Motor neuron (in vitro differentiated cells): ENCODE data around the gene CREBBP. TPM values are rescaled to one million over a fixed set of nuclear protein-coding genes. Genes with fewer than 3 reads are reported as not detected.
A peak's percentile ranks its signal among the peaks of the same experiment; 100 is the strongest.

Experiments used
- ATAC-seq, 8 experiments: fragments of 200-7000 bp; cut with Tn5 transposase; replicated peaks in 6 of 8; 2 replicates each; pipeline ENCODE4 v1.8.0; 2021; ENCODE audit warnings: mild to moderate bottlenecking in 8 of 8, moderate library complexity in 8 of 8
- H3K27ac ChIP-seq, 2 donors: fragments of 250-450 bp; sonication (Bioruptor Pico); 2 replicates each; pipeline ENCODE4 v1.9.0; 2021; ENCODE audit warnings: antibody characterized with exemption in 2 of 2, mild to moderate bottlenecking in 2 of 2, moderate library complexity in 1 of 2
- H3K4me1 ChIP-seq, 2 donors: fragments of 250-450 bp; sonication (Bioruptor Pico); replicated peaks in 1 of 2; 2 replicates each; pipeline ENCODE4 v1.6.1; 2021; ENCODE audit warnings: antibody characterized with exemption in 2 of 2, mild to moderate bottlenecking in 2 of 2, moderate library complexity in 1 of 2
- H3K4me3 ChIP-seq, 5 donors: fragments of 250-450 bp; sonication (Bioruptor Pico); 2 replicates each; pipeline ENCODE4 v1.9.0; 2021; ENCODE audit warnings: antibody characterized with exemption in 5 of 5, mild to moderate bottlenecking in 5 of 5, moderate library complexity in 4 of 5
- WGBS, 10 experiments: fragments of 450-650 bp; shearing (Covaris generic); methylation state at CpG; one replicate each; pipeline ENCODE4 v1.0.0; 2022; 5-methylcytosine and 5-hydroxymethylcytosine counted together
- in situ Hi-C, 9 experiments: fragments of 400-800 bp; cut with MboI; loops; one replicate each; pipeline ENCODE4 v1.15.0; 2021; ENCODE audit warnings: low sequenced_read_pairs in 9 of 9, low pct_unique_long_range_greater_than_20kb in 2 of 9; ENCODE audit not compliant: unreplicated experiment in 9 of 9
- total RNA-seq, 8 experiments: library from RNA; unstranded; fragments of 300-600 nt; gene quantifications; 2 replicates each; pipeline versions ENCODE4 v1.2.3 to v1.2.4, GENCODE V29; 2022

The CREBBP gene
- total RNA-seq, 8 experiments from 2014 or later = 12.1 to 92.4 (median 23.7) TPM

DNA sequence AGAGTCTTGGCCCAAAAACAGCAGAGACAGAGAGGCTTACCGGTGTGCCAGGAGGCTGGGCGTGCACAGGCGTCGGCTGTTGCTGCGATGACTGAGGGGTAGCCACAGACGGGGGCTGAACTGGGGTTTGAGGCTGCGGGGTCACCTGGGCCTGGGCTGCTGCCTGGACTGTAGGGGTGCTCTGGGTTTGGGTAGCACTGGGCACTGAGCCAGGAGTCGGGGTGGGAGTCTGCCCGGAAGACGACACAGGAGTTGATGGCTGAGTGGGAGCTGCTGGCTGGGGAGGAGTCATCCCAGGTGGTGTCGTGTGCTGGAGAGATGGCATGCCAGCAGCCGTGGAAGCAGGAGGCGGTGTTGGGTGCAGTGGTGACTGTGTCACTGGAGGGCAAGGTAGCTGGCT, 110.0 kb downstream of the CREBBP start:
- 95 to 100% methylated on average over 1 to 3 of the region's 13 CpGs; no CpG with 5 or more reads in 8 of the 10 experiments for WGBS, 10 experiments

GRCh38 chr16:3769942-3770341, 110.6 kb downstream of the CREBBP start:
- no peak overlapping the region for H3K27ac ChIP-seq
- H3K4me1 ChIP-seq = no peaks in the 10 kb centered on the region
- no peak overlapping the region for H3K4me3 ChIP-seq
- no peak for ATAC-seq
- in situ Hi-C loops = no loop called here
- 91 to 100% (median 97%) methylated on average over 5 to 8 of the region's 13 CpGs; no CpG with 5 or more reads in 4 of the 10 experiments for WGBS, 10 experiments

More for the DNA sequence above, 110.0 kb downstream of the CREBBP start:
- ATAC-seq = no peak
- in situ Hi-C loops = no loop called here
- no peak overlapping the region for H3K4me3 ChIP-seq
- H3K4me1 ChIP-seq = no peaks in the 10 kb centered on the region
- no peak overlapping the region for H3K27ac ChIP-seq

DNA sequence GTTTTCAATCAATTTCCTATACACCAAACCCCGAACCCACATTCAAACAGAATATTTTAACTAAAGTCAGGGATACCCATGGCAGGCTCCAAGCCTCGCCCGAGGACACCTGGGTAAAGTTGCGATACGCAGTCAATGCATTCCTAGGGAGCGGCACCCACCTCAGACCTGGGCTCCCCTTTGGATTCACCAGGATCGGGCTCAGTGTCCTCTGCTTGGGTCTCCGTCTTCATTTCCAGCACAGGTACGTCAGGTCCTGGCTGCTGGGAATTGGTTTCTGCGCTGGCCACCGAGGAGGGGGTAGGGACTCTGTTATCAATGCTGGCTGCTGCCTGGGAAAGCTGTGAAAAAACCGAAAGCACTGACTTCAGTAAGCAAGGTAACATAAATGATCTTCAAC, 111.5 kb downstream of the CREBBP start:
- 83 to 100% (median 100%) methylated on average over 1 to 5 of the region's 12 CpGs; no CpG with 5 or more reads in 2 of the 10 experiments for WGBS, 10 experiments
- ATAC-seq = no peak
- no peaks in the 10 kb centered on the region for H3K4me1 ChIP-seq
- H3K27ac ChIP-seq = no peak overlapping the region
- in situ Hi-C loops = no loop called here
- H3K4me3 ChIP-seq = no peak overlapping the region

- H3K27ac ChIP-seq = no peak overlapping the region
- ATAC-seq = no peak
- H3K4me3 ChIP-seq = no peak overlapping the region
- H3K4me1 ChIP-seq = no peaks in the 10 kb centered on the region
- in situ Hi-C loops = no loop called here
- WGBS, 10 experiments = 87 to 100% (median 99%) methylated on average over 1 to 9 of the region's 9 CpGs
Measured at GRCh38 chr16:3767333-3767986, 113.1 kb downstream of the CREBBP start.

DNA sequence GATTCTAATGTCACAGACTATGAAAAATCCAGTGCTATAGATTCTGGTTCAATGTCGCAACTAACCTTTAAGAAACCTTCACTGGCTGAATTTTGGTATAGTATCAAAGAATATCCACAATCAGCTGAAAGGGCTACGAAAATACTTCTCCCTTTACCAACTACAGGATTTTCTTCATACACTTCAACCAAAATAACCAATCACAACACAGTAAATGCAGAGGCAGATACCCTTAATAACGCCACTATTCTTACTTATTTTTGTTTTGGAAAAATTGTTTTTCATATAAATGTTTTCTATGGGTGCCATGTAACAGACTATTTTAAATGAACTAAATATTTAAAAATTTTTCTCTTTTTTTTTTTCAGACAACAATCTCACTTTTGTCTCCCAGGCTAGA, 114.3 kb downstream of the CREBBP start:
- Histone ChIP-seq H3K4me1 (no peaks in the 10 kb centered on the region), H3K4me3 (no peak overlapping the region), H3K27ac (no peak overlapping the region)
- in situ Hi-C loops = no loop called here
- ATAC-seq = no peak
- WGBS, 10 experiments = 81 to 100% (median 95%) methylated on average over 1 to 3 of the region's 3 CpGs

- in situ Hi-C loops = no loop called here
- no peak overlapping the region for H3K27ac ChIP-seq
- no peak overlapping the region for H3K4me3 ChIP-seq
- H3K4me1 ChIP-seq = no peaks in the 10 kb centered on the region
- ATAC-seq = no peak
- 93 to 94% (median 94%) methylated on average over 3 of the region's 3 CpGs; no CpG with 5 or more reads in 7 of the 10 experiments for WGBS, 10 experiments
Measured at GRCh38 chr16:3764409-3764808, 116.1 kb downstream of the CREBBP start.

GRCh38 chr16:3762107-3762750, 118.3 kb downstream of the CREBBP start:
- no peak overlapping the region for H3K27ac ChIP-seq
- no peak for ATAC-seq
- no peaks in the 10 kb centered on the region for H3K4me1 ChIP-seq
- H3K4me3 ChIP-seq = no peak overlapping the region
- in situ Hi-C loops = no loop called here
- 57 to 100% (median 84%) methylated on average over 1 to 15 of the region's 25 CpGs; no CpG with 5 or more reads in 1 of the 10 experiments for WGBS, 10 experiments

- Histone ChIP-seq H3K27ac (no peak overlapping the region), H3K4me3 (no peak overlapping the region), H3K4me1 (no peaks in the 10 kb centered on the region)
- peak in 1 of 8 experiments; percentile 43 for ATAC-seq
- 80 to 100% (median 89%) methylated on average over 1 to 14 of the region's 14 CpGs; no CpG with 5 or more reads in 3 of the 10 experiments for WGBS, 10 experiments
- in situ Hi-C loops = no loop called here
Measured at GRCh38 chr16:3761375-3762106, 119.0 kb downstream of the CREBBP start.

GRCh38 chr16:3760518-3760917, 120.0 kb downstream of the CREBBP start:
- Histone ChIP-seq H3K4me3 (no peak overlapping the region), H3K4me1 (no peaks in the 10 kb centered on the region), H3K27ac (no peak overlapping the region)
- WGBS, 10 experiments = 80 to 100% (median 100%) methylated on average over 1 to 5 of the region's 6 CpGs; no CpG with 5 or more reads in 3 of the 10 experiments
- ATAC-seq = no peak
- in situ Hi-C loops = no loop called here

GRCh38 chr16:3759736-3760135, 120.8 kb downstream of the CREBBP start:
- Histone ChIP-seq H3K4me1 (no peaks in the 10 kb centered on the region), H3K27ac (no peak overlapping the region), H3K4me3 (no peak overlapping the region)
- 73 to 100% (median 94%) methylated on average over 1 to 5 of the region's 5 CpGs for WGBS, 10 experiments
- ATAC-seq = no peak
- in situ Hi-C loops = no loop called here

- ATAC-seq = no peak
- Histone ChIP-seq H3K4me3 (no peak overlapping the region), H3K27ac (no peak overlapping the region), H3K4me1 (no peaks in the 10 kb centered on the region)
- in situ Hi-C loops = no loop called here
- WGBS, 10 experiments = 81 to 96% (median 92%) methylated on average over 2 to 9 of the region's 9 CpGs
Measured at GRCh38 chr16:3756113-3756512, 124.4 kb downstream of the CREBBP start.

- ATAC-seq = no peak
- no peaks in the 10 kb centered on the region for H3K4me1 ChIP-seq
- WGBS, 10 experiments = 71 to 100% (median 90%) methylated on average over 1 to 4 of the region's 4 CpGs; no CpG with 5 or more reads in 2 of the 10 experiments
- no peak overlapping the region for H3K4me3 ChIP-seq
- H3K27ac ChIP-seq = no peak overlapping the region
- in situ Hi-C loops = no loop called here
Measured at GRCh38 chr16:3755249-3755648, 125.3 kb downstream of the CREBBP start.

DNA sequence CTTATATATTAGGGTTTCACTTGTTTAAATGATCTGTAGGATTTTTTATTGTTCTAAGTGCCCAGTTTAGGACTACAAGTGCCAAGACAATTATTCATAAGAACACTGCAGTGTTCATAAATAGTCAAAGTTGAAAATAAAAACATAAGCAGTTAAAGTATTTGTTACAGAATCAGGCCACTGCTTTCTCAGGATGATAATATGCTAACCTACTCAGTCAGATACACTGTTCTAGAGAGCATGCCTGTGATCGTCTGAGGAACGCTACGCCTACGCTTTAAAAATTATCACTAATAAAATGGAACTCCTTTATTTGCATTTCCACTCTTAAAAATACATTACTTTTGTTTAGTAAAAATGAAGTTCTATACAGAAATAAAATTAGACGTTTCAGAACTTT, 125.7 kb downstream of the CREBBP start:
- WGBS, 10 experiments = 87 to 100% (median 95%) methylated on average over 1 to 5 of the region's 5 CpGs; no CpG with 5 or more reads in 1 of the 10 experiments

More for the DNA sequence above, 125.7 kb downstream of the CREBBP start:
- no peak overlapping the region for H3K27ac ChIP-seq
- in situ Hi-C loops = no loop called here
- no peak overlapping the region for H3K4me3 ChIP-seq
- no peak for ATAC-seq
- no peaks in the 10 kb centered on the region for H3K4me1 ChIP-seq
